ENCODE measurements around the gene PIP5K1A.
A peak's percentile ranks its signal among the peaks of the same experiment; 100 is the strongest.

PIP5K1A gene

DNA sequence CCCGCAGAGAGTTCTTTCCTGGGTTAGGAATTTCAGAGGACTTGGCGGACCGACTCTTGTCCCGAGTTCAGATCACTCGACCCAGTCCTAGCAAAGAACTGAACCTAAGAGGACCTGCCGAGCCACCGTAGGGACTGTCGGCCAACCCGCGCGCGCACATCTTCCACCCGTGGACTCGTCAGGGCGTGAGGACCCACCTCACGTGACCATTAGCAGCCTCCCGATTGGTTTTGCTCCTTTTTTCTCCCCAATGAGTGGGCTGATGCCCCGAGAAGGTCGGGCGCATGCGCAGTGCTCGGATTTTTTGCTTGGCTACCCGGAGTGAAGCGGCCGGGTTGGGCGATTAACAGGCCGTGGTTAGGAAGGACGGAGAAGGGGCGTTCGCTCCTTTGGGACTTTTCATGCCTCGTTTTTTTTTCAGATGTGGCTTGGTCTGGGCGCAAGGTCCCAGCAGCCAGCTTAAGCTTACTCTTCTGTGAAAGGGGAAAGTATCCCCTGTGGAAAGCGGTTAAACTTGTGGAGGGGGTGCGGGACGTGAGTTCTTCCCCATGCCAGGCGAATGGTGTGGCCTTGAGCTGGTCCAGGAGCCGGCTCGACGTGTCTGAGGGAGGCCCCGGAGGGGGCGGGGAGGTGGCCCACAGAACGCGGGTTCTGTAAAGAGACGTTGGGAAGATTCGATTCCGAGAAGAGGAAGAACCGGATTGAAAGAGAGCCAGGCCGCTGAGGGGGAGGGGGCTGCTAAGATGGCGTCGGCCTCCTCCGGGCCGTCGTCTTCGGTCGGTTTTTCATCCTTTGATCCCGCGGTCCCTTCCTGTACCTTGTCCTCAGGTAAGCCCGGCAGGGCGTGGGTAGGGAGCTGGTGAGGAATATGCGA is at the start of gene PIP5K1A:
Gene PIP5K1A (plus strand): TSS at position 299 of the 874 bp plus-strand sequence. CDS start 445 bp downstream, at position 744.
- peak; percentile 99 for DNase-seq (ENCODE audit: low spot score)
- TF ChIP-seq, protein P1, sequence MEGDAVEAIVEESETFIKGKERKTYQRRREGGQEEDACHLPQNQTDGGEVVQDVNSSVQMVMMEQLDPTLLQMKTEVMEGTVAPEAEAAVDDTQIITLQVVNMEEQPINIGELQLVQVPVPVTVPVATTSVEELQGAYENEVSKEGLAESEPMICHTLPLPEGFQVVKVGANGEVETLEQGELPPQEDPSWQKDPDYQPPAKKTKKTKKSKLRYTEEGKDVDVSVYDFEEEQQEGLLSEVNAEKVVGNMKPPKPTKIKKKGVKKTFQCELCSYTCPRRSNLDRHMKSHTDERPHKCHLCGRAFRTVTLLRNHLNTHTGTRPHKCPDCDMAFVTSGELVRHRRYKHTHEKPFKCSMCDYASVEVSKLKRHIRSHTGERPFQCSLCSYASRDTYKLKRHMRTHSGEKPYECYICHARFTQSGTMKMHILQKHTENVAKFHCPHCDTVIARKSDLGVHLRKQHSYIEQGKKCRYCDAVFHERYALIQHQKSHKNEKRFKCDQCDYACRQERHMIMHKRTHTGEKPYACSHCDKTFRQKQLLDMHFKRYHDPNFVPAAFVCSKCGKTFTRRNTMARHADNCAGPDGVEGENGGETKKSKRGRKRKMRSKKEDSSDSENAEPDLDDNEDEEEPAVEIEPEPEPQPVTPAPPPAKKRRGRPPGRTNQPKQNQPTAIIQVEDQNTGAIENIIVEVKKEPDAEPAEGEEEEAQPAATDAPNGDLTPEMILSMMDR (IDR thresholded peaks at IDR 0.05; ENCODE audit: borderline replicate concordance, control extremely low read depth, extremely low read depth, insufficient read depth, missing control alignments), result no peak
- in situ Hi-C loops (cut with MboI; ENCODE audit: low sequenced_read_pairs, unreplicated experiment), result no loop called here

GRCh38 chr1:151156515-151156819 is 41.9 kb upstream of the PIP5K1A start, which contains the start of gene TNFAIP8L2:
Gene TNFAIP8L2, plus strand, starts transcription at chr1:151156649. Its CDS starts 2,049 bp downstream, at chr1:151158698.
- in situ Hi-C loops (cut with MboI; ENCODE audit: low sequenced_read_pairs, unreplicated experiment), result loop anchor here (10.0 kb wide), 1 partner anchor 62 kb away; no protein-coding TSS in a partner anchor

DNA sequence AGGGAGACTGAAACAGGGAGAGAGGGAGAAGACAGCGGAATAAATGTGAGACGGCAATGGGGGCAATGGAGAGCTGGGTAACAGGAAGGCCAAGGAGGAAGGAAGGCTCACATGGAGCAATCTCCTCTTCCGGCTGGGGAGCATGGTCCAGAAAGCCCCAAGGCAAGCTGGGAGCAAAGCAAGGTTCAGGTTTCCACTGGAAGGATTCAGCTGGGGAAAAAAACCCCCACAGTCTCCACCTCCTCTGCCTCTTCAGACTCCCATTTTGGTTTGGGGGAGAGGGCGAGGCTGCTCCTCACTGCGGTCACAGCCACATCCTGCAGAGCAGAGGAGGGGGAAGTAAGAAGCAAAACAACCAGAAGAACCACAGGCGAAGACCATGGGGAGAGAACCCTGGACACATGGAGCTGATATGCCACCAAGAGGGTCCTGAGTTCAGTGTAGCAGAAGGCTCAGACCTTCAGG is 41.3 kb upstream of the PIP5K1A start:
- no peak for DNase-seq (ENCODE audit: low spot score)
- in situ Hi-C loops (cut with MboI; ENCODE audit: low sequenced_read_pairs, unreplicated experiment), result loop anchor here (10.0 kb wide), 1 partner anchor 62 kb away; no protein-coding TSS in a partner anchor
- TF ChIP-seq, protein P1 (IDR thresholded peaks at IDR 0.05; ENCODE audit: borderline replicate concordance, control extremely low read depth, extremely low read depth, insufficient read depth, missing control alignments), result no peak

More at GRCh38 chr1:151156515-151156819, 41.9 kb upstream of the PIP5K1A start, which contains the start of gene TNFAIP8L2:
- peak; percentile 69 for DNase-seq (ENCODE audit: low spot score)
- TF ChIP-seq, protein P1 (IDR thresholded peaks at IDR 0.05; ENCODE audit: borderline replicate concordance, control extremely low read depth, extremely low read depth, insufficient read depth, missing control alignments), result no peak

- no peak for DNase-seq (ENCODE audit: low spot score)
- in situ Hi-C loops (cut with MboI; ENCODE audit: low sequenced_read_pairs, unreplicated experiment), result loop anchor here (10.0 kb wide), 1 partner anchor 64 kb away; no protein-coding TSS in a partner anchor
- TF ChIP-seq, protein P1 (IDR thresholded peaks at IDR 0.05; ENCODE audit: borderline replicate concordance, control extremely low read depth, extremely low read depth, insufficient read depth, missing control alignments), result no peak
Observed at GRCh38 chr1:151158326-151158725, 40.0 kb upstream of the PIP5K1A start.

DNA sequence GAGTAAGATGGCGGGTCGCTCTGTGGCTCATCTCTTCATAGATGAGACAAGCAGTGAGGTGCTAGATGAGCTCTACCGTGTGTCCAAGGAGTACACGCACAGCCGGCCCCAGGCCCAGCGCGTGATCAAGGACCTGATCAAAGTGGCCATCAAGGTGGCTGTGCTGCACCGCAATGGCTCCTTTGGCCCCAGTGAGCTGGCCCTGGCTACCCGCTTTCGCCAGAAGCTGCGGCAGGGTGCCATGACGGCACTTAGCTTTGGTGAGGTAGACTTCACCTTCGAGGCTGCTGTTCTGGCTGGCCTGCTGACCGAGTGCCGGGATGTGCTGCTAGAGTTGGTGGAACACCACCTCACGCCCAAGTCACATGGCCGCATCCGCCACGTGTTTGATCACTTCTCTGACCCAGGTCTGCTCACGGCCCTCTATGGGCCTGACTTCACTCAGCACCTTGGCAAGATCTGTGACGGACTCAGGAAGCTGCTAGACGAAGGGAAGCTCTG is 39.6 kb upstream of the PIP5K1A start:
- no peak for DNase-seq (ENCODE audit: low spot score)
- in situ Hi-C loops (cut with MboI; ENCODE audit: low sequenced_read_pairs, unreplicated experiment), result loop anchor here (10.0 kb wide), 1 partner anchor 64 kb away; no protein-coding TSS in a partner anchor

GRCh38 chr1:151159373-151159772 is 39.0 kb upstream of the PIP5K1A start:
- in situ Hi-C loops (cut with MboI; ENCODE audit: low sequenced_read_pairs, unreplicated experiment), result loop anchor here (10.0 kb wide), 1 partner anchor 65 kb away; no protein-coding TSS in a partner anchor
- DNase-seq (ENCODE audit: low spot score), result no peak
- TF ChIP-seq, protein P1 (IDR thresholded peaks at IDR 0.05; ENCODE audit: borderline replicate concordance, control extremely low read depth, extremely low read depth, insufficient read depth, missing control alignments), result no peak

More for the DNA sequence above, 39.6 kb upstream of the PIP5K1A start:
- TF ChIP-seq, protein P1 (IDR thresholded peaks at IDR 0.05; ENCODE audit: borderline replicate concordance, control extremely low read depth, extremely low read depth, insufficient read depth, missing control alignments), result no peak

Data from GM13976 (cell line).